GM10266 (cell line): ENCODE measurements around the gene AAGAB.

ENCODE experiments used
- DNase-seq: peaks from one replicate; pipeline ENCODE4 v3.0.0; 2012; ENCODE audit errors: extremely low spot score
- CTCF ChIP-seq: IDR thresholded peaks from 2 replicates; pipeline ENCODE4 v1.5.1; 2012; ENCODE audit warnings: mild to moderate bottlenecking, low read depth; ENCODE audit not compliant: control insufficient read depth, insufficient read depth; ENCODE audit errors: missing control alignments

The AAGAB gene

GRCh38 chr15:67202991-67203390 is 51.5 kb downstream of the AAGAB start:
- no peak for DNase-seq
- no peak for TF ChIP-seq CTCF

GRCh38 chr15:67202091-67202490 is 52.4 kb downstream of the AAGAB start:
- DNase-seq = no peak
- no peak for TF ChIP-seq CTCF

- no peak for DNase-seq
- no peak for TF ChIP-seq CTCF
Observed at GRCh38 chr15:67201136-67201535, 53.3 kb downstream of the AAGAB start.

- no peak for TF ChIP-seq CTCF
- DNase-seq = no peak
Observed at GRCh38 chr15:67199881-67200763, 54.3 kb downstream of the AAGAB start.

GRCh38 chr15:67199391-67199790 is 55.1 kb downstream of the AAGAB start:
- TF ChIP-seq CTCF = no peak
- DNase-seq = no peak

- TF ChIP-seq CTCF = no peak
- DNase-seq = no peak
Observed at GRCh38 chr15:67198157-67198754, 56.2 kb downstream of the AAGAB start.

- TF ChIP-seq CTCF = no peak
- no peak for DNase-seq
Observed at GRCh38 chr15:67197364-67197695, 57.1 kb downstream of the AAGAB start.
